HL-60/S4 treated with retinoic acid at 250 ng/mL for 4 days and 3 days (cell line): ENCODE measurements around the gene RDH13.
"Not testable (repeated sequence)": the region's sequence is repeated elsewhere in the genome, so short reads cannot be mapped to it uniquely, and the experiment has no call there.

ENCODE experiments used
- in situ Hi-C: fragments of 300-500 bp; cut with MboI; formaldehyde crosslinking; loops from 2 replicates; pipeline ENCODE4 v1.7.0; 2022; ENCODE audit warnings: low sequenced_read_pairs

RDH13 gene

DNA sequence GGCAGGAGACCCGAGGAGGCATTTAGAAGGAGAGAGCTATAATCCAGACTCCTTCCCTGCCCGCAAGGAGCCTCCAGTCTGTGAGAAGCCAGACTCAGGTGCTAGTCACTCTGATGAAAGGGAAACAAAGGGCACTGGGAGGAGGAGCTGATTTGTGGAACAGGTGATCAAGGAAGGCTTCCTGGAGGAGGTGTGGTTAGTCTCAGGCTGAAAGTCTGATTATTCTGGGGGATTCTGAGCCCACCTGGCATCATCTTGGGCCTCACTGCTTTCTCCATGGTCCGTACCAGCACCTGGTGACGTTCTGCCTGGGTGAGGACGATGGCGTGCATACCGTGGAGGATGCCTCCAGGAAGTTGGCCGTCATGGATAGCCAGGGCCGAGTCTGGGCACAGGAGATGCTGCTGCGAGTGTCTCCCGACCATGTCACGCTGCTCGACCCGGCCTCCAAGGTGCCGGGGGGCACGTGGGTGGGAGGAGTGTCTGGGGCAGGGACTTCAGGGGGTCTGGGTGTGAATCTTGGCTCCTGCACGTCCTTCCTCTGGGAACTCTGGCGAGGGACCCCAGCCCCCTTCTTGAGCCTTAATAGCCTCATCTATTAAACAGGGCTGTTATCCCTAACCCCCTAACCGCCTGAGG, 16.6 kb upstream of the RDH13 start:
- in situ Hi-C loops: no loop called here

- in situ Hi-C loops: no loop called here
These were observed 16.0 kb upstream of the RDH13 start for GRCh38 chr19:55078996-55079395.

DNA sequence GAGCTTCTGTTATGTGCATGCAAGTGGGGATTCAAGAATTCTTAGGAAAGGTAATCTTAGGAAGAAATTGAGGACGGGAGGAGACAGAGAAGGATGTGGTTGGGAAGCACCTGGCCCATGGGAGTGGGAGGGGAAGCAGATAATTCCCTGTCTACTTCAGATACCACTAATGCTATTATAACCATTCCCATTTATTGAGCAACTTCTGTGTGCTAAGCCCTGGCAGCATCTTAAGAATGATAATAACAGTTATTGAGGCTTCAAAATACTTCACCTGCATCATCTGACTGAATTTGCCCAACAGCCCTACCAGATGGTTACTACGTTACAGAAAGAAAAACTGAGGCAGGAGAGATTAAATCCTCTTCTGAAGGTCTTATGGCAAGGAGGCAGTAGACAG, 14.2 kb upstream of the RDH13 start:
- in situ Hi-C loops: no loop called here

DNA sequence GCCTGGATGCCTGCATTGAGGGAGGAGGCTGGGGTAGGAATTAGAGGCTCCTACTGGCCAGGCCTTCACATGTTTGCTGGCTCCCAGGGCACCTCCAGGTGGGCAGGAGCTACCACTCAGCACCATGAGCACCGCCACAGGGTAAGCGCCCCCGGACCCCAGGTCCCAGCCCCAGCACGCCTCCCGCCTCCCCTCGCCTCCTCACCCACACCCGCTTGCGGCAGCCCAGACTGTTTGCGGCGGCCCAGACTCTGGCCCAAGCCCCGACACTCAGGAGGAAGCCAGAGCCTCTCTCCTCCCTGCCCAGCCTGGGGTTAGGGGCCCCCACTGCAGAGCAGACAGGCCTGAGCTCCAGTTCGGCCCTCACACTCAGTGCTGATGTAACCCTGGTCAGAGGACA, 13.4 kb upstream of the RDH13 start:
- in situ Hi-C loops: no loop called here

DNA sequence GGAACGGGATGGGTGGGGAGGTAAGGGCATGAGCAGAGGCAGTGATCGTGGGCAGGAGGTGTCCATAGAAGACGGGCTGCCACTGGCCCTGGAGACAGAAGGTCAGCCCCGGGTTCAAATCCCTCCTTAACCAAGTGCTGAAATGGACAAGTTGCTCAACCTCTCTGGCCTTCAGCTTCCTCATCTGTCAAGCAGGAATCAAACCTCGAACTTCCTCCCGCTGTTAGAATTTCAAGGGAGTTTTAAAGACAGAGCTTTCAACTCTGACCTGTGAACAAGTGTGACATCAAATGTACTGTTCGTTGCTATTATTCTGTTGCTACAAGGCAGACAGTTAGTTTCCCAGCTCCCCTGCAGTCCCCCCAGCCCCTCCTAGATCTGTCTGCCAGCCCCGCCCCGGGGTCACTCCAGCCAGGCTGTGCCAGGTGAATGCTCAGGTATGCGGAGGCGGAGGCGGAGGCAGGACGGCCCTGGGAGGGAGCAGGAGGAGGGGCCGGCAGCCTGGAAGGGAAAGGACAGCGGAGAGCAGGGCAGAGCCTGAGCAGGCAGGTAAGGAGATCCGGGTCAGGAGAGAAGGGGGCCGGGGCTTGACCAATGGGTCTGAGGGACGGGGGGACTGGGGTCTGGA, 12.5 kb upstream of the RDH13 start, which contains the start of gene EPS8L1:
EPS8L1 (plus strand) TSS at position 499 of the 628 bp plus-strand sequence. CDS start 576 bp downstream, outside the sequence.
- in situ Hi-C loops: no loop called here

DNA sequence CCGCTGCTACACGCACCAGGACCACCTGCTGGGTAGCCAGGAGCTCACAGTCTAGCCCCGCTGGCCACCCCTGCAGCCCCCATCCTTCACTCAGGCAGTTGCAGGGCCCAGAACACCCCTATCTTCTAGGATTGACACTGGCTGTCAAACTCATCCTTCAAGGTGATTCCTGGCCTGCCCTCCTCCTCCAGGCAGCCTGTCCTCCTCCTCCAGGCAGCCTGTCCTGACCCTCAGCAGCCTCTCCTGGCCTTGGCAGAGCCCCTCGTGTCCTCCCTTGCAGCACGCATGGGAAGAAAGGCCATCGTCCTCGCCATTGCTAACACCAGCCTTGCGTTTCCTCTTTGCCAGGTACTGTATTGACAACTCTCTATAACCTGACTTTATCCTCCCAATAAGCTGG, 9.0 kb upstream of the RDH13 start:
- in situ Hi-C loops: no loop called here

GRCh38 chr19:55071129-55071502, 8.2 kb upstream of the RDH13 start:
- in situ Hi-C loops: no loop called here

DNA sequence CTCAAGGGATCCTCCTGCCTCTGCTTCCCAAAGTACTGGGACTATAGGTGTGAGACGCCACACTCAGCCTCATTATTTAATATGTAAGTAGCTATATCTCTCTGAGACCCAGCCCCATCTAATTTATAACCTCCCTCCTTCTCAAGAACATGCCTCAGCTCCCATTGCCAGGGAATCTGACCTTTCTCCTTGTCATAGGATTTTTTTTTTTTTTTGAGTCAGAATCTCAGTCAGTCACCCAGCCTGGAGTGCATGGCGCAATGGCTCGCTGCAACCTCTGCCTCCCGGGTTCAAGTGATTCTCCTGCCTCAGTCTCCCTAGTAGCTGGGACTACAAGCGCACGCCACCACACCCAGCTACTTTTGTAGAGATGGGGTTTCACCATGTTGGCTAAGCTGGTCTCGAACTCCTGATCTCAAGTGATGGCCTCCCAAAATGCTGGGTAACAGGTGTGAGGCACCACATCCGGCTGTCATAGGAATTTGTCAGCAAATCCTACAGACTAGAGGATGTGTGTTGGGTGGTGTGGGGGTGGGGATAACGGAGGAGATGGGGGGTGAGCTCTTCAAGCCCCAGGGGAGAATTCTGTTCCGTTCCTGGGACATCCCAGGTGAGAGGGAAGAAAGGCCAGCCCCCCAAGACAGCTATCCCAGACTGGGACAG, 7.6 kb upstream of the RDH13 start:
- in situ Hi-C loops: no loop called here

GRCh38 chr19:55069865-55070197, 6.9 kb upstream of the RDH13 start:
- in situ Hi-C loops: no loop called here

DNA sequence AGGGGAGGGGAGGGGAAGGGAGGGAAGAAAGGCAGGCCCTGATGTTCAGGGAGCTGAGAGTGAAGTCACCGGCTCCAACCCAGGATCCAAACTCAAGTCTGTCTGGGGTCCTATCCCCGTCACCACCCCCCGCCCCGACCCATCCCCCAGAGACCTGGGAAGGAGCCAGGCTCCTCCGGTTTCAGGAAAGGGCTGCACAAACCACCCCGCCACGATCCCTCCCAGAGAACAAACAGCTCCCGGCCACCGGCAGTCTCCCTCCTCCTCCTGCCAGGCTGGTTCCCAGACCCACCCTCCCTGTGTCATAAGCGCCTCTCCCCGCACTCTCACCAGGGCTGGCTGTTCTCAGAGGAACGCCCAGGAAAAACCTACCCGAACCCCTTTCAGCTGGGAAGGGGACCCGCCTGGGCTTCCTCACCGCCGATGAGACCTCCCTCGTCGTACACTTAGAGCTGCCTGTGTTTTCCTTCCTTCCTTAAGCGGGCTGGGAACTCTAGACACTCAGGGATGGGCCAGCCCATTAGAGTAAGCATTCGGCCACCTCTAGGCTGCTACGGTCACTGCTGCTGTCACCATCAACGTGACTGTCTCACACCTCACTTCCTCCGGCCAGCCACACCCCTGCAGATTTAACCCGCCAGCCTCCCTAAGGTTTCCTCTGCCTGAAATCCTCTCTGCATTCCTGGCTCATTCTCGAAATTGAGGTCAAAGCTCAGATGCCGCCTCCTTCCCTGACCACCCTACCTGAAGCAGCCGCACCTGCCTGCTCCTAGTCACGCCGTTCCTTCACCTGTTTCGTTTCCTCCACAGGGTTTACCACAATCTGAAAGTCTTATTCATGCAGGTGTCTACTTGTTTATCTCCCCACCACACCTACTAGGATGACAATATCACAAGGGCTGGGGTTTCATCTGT, 6.3 kb upstream of the RDH13 start:
- in situ Hi-C loops: no loop called here

DNA sequence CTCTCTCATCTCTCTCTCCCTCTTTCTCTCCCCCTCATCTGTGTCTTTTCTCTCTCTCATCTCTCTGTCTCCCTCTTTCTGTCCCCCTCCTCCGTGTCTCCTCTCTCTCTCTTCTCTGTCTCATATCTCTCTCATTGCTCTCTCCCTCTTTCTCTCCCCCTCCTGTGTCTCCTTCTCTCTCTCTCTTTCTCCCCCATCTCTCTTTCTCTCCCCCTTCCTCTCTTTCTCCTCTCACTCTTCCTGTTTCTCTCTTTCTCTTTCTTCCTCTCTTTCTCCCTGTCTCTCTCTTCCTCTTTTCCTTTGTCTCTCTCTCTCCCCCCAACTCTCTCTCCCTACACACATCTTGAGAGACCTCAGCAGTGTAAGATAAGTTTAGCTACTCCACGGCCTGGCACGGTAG, 4.9 kb upstream of the RDH13 start:
- in situ Hi-C loops: no loop called here

- in situ Hi-C loops: no loop called here
These were observed 3.3 kb upstream of the RDH13 start for GRCh38 chr19:55066107-55066709.

- in situ Hi-C loops: not testable (repeated sequence)
These were observed 2.6 kb upstream of the RDH13 start for GRCh38 chr19:55065516-55065915.

DNA sequence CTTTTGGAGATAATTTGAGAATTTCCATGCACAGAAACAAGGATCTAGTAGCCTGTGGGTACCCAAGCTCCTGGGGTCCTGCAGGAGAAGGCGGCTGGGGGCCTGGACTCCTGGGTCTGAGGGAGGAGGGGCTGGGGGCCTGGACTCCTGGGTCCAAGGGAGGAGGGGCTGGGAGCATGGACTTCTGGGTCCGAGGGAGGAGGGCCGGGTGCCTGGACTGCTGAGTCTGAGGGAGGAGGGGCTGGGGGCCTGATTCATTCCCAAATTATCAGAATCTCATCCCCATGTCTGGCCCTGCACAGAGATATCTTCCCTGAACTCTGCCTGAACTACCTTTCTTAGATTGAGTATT, 520 bp upstream of the RDH13 start:
- in situ Hi-C loops: no loop called here

GRCh38 chr19:55060287-55060686, 2.7 kb downstream of the RDH13 start:
- in situ Hi-C loops: not testable (repeated sequence)

DNA sequence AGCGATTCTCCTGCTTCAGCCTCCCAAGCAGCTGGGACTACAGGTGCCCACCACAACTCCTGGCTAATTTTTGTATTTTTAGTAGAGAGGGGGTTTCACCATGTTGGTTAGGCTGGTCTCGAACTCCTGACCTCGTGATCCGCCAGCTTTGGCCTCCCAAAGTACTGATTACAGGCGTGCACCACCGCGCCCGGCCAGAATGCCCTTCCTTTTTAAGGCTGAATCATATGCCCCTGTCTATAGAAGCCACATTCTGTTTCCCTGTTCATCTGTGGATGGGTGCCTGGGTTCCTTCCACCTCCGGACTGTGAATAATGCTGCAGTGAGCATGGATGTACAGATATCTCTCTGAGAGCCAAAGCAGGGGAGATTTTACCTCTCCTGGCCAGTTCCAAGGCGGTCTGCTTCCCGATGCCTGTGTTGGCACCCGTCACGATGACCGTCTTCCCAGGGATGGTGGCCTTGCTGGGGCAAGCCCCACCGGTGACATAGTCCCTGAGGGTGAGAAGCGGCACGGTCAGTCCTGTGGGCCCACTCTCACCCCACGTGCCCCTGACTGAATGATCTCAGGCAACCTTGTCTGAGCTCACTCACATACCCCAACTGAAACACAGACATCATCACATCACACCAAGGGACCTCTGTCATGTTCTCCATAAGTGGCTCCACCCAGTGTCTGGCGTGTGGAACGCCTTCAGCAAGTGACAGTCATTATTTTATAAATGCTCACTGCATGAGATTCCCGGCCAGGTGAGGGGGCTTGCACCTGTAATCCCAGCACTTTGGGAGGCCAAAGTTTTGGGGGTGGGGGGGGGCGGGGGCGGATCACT, 4.0 kb downstream of the RDH13 start:
- in situ Hi-C loops: no loop called here

DNA sequence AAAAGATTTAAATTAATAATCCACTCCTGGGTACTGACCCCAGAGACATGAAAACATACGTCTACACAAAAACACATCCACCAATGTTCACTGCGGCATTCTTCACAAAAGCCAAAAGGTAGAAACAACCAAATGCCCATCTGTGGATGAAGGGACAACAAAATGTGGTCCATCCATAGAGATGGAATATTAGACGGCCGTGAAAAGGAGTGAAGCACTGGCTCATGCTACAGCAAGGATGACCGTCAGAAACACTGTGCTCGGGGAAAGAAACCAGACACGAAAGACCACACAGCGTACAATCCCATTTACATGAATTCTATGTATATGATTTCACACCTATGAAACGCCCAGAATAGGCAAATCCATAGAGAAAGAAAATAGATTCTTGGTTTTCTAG, 6.1 kb downstream of the RDH13 start:
- in situ Hi-C loops: no loop called here

- in situ Hi-C loops: no loop called here
These were observed 9.2 kb downstream of the RDH13 start for GRCh38 chr19:55053735-55054134.

GRCh38 chr19:55050749-55051532, 12.0 kb downstream of the RDH13 start:
- in situ Hi-C loops: no loop called here
